Activated B cell treated with CpG ODN at 0.5 μM for 24 hours (primary cell): ENCODE measurements around the gene PRMT5. TPM values are rescaled to one million over a fixed set of nuclear protein-coding genes. Genes with fewer than 3 reads are reported as not detected.

Experiments used
- ATAC-seq: fragments of 200-7000 bp; cut with Tn5 transposase; one replicate; pipeline ENCODE4 v1.10.0; 2021; ENCODE audit warnings: low read depth, mild to moderate bottlenecking, moderate library complexity
- CTCF ChIA-PET: fragments of 350-600 bp; sonication (Branson Sonifier 250); formaldehyde crosslinking; loops from one replicate; lab custom pipeline; 2021; ENCODE audit warnings: antibody characterized with exemption; lab: Charles Lee
- POLR2A ChIA-PET: fragments of 350-600 bp; sonication (Branson Sonifier 250); formaldehyde crosslinking; loops from one replicate; lab custom pipeline; 2021; ENCODE audit warnings: antibody characterized with exemption; lab: Charles Lee
- DNase-seq: peaks from one replicate; pipeline ENCODE4 v3.0.0; 2022
- H3K27ac Mint-ChIP-seq: one replicate; pipeline ENCODE4 v1.8.0; 2020; ENCODE audit warnings: mixed read lengths
- H3K27me3 Mint-ChIP-seq: one replicate; pipeline ENCODE4 v1.8.0; 2021; ENCODE audit warnings: mixed read lengths
- H3K36me3 Mint-ChIP-seq: one replicate; pipeline ENCODE4 v1.8.0; 2021; ENCODE audit warnings: low read depth, mixed read lengths
- H3K4me1 Mint-ChIP-seq: one replicate; pipeline ENCODE4 v1.8.0; 2021; ENCODE audit warnings: mixed read lengths
- H3K4me3 Mint-ChIP-seq: one replicate; pipeline ENCODE4 v1.8.0; 2020; ENCODE audit warnings: mild to moderate bottlenecking, mixed read lengths
- H3K9me3 Mint-ChIP-seq: one replicate; pipeline ENCODE4 v1.8.0; 2020; ENCODE audit warnings: mixed read lengths
- intact Hi-C: fragments of 100-400 bp; cut with micrococcal nuclease; formaldehyde crosslinking; loops from one replicate; pipeline ENCODE4 v1.15.1; 2024
- total RNA-seq: library from RNA; stranded (reverse); gene quantifications from 2 replicates; pipeline ENCODE4 v1.2.3, GENCODE V29; 2022
- TF ChIP-seq, protein P1 (sequence below): fragments of 200-600 bp; IDR thresholded peaks from one replicate; pipeline ENCODE4 v1.8.0; 2022; ENCODE audit warnings: antibody characterized with exemption, mild to moderate bottlenecking

PRMT5 gene
- total RNA-seq, 1 donor from 2014 or later = 75.3 TPM

DNA sequence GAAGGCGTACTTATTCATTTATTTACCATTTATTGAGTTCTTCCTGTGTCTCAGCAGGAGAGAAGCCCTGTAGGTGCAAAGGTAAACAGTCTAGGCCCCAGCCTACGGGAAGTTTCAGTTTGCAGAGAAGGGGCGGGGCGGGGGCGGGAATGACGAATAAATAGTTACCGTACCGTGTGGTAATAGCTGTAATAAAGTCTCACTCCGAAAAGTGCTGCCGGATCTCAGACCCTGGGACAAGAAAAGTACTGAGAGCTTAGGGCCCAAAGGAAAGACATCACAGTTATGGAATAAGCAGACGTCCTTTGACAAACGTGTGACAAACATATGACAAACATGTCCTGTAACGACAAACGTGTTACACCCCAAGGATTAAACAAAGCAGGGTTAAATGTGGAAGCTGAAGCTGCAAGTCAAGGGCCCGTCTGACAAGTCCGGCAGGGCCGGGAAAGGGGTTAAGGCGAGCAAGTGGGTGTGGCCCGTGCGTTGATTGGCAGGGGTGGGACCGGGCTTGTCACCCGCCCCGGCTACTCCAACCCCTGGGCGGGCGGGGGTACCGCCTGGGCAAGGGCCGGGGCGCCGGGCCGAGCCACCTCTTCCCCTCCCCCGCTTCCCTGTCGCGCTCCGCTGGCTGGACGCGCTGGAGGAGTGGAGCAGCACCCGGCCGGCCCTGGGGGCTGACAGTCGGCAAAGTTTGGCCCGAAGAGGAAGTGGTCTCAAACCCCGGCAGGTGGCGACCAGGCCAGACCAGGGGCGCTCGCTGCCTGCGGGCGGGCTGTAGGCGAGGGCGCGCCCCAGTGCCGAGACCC lies 57.7 kb downstream of the PRMT5 start, which contains the start of gene LRP10:
Gene LRP10, plus strand, starts transcription at position 517 of the 809 bp plus-strand sequence. CDS start 564 bp downstream, outside the sequence.
- H3K9me3 Mint-ChIP-seq = no peaks in the 10 kb centered on the region
- ATAC-seq = peak; percentile 85

DNA sequence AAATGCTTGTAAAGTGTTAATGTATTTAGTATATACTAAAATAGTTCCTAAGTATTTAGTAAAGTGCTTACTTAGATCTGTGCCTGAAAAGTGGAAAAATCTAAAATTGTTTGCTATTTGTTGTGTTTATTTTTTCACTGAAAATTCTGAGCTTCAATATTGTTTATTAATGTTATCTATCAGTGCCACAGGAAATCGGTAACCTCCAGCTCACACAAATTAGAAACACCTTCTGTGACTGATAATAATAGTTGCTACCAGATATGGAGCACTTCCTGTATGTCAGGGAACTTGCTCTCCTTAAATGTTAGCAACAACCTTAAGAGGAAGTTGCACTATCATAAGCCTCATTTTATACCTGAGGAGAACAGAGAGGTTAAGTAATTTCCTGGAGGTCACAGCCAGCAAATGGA lies 58.4 kb downstream of the PRMT5 start:
- intact Hi-C loops = loop anchor here (1.0 to 5.0 kb wide), 7 partner anchors 18 to 301 kb away; partner anchors contain the start of genes CDH24, DAD1, MRPL52 and PRMT5
- Mint-ChIP-seq H3K9me3 (no peaks in the 10 kb centered on the region), H3K4me1 (peaks cover 33% of the 10 kb centered on the region), H3K4me3 (peak overlapping the region; percentile 86), H3K27ac (peak overlapping the region; percentile 92), H3K36me3 (peaks cover 31% of the 10 kb centered on the region), H3K27me3 (no peaks in the 10 kb centered on the region)
- no peak for DNase-seq
- TF ChIP-seq, protein P1, sequence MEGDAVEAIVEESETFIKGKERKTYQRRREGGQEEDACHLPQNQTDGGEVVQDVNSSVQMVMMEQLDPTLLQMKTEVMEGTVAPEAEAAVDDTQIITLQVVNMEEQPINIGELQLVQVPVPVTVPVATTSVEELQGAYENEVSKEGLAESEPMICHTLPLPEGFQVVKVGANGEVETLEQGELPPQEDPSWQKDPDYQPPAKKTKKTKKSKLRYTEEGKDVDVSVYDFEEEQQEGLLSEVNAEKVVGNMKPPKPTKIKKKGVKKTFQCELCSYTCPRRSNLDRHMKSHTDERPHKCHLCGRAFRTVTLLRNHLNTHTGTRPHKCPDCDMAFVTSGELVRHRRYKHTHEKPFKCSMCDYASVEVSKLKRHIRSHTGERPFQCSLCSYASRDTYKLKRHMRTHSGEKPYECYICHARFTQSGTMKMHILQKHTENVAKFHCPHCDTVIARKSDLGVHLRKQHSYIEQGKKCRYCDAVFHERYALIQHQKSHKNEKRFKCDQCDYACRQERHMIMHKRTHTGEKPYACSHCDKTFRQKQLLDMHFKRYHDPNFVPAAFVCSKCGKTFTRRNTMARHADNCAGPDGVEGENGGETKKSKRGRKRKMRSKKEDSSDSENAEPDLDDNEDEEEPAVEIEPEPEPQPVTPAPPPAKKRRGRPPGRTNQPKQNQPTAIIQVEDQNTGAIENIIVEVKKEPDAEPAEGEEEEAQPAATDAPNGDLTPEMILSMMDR = no peak
- ChIA-PET CTCF (interaction anchor here (1.4 to 5.1 kb wide), 7 partner anchors 14 to 301 kb away, joined by 4 to 103 read pairs (median 15); partner anchors contain the start of genes AJUBA and REM2), POLR2A (interaction anchor here (0.6 to 4.7 kb wide), 29 partner anchors 9 to 492 kb away, joined by 3 to 140 read pairs (median 6); partner anchors contain the start of genes DAD1, HAUS4, MRPL52 and OXA1L)
- peak; percentile 42 for ATAC-seq

More for the DNA sequence above, 57.7 kb downstream of the PRMT5 start, which contains the start of gene LRP10:
- TF ChIP-seq, protein P1 = no peak
- no peaks in the 10 kb centered on the region for H3K27me3 Mint-ChIP-seq
- peak; percentile 81 for DNase-seq
- POLR2A ChIA-PET = interaction anchor here (0.5 to 4.7 kb wide), 33 partner anchors 9 to 493 kb away, joined by 3 to 140 read pairs (median 5); partner anchors contain the start of genes ACIN1, C14orf119, DAD1 and HAUS4
- CTCF ChIA-PET = interaction anchor here (0.9 to 5.1 kb wide), 13 partner anchors 9 to 304 kb away, joined by 3 to 103 read pairs (median 5); partner anchors contain the start of genes AJUBA and REM2
- H3K4me1 Mint-ChIP-seq = peaks cover 33% of the 10 kb centered on the region
- H3K4me3 Mint-ChIP-seq = peak within 1 kb of the TSS; percentile 89
- peaks cover 37% of the 10 kb centered on the region for H3K36me3 Mint-ChIP-seq
- intact Hi-C loops = loop anchor here (1.0 to 5.0 kb wide), 11 partner anchors 16 to 301 kb away; partner anchors contain the start of genes CDH24, DAD1, HAUS4 and MRPL52
- peak within 1 kb of the TSS; percentile 92 for H3K27ac Mint-ChIP-seq

Other genes with a start within 250 kb of the PRMT5 start
- 174 and 190 TPM in 2 replicates for gene OXA1L, start 162.7 kb downstream of the PRMT5 start, total RNA-seq
- 30.8 and 33.7 TPM in 2 replicates for gene SLC7A7, start 113.9 kb downstream of the PRMT5 start, total RNA-seq
- gene MRPL52, start 99.5 kb downstream of the PRMT5 start, total RNA-seq = 142 and 150 TPM in 2 replicates
- gene MMP14, start 92.8 kb downstream of the PRMT5 start, total RNA-seq = 3.4 and 4.1 TPM in 2 replicates
- 83.2 and 83.3 TPM in 2 replicates for gene LRP10, start 57.6 kb downstream of the PRMT5 start, total RNA-seq
- gene REM2, start 46.2 kb downstream of the PRMT5 start, total RNA-seq = 0.71 and 1.4 TPM in 2 replicates
- gene RBM23, start 10.2 kb downstream of the PRMT5 start, total RNA-seq = 130 and 131 TPM in 2 replicates
- 28.4 and 33.2 TPM in 2 replicates for gene HAUS4, start 27.7 kb upstream of the PRMT5 start, total RNA-seq
- 0.29 and 0.67 TPM in 2 replicates for gene AJUBA, start 53.2 kb upstream of the PRMT5 start, total RNA-seq
- 13.5 and 14.0 TPM in 2 replicates for gene C14orf93, start 80.8 kb upstream of the PRMT5 start, total RNA-seq
- 53.3 and 67.5 TPM in 2 replicates for gene PSMB5, start 105.5 kb upstream of the PRMT5 start, total RNA-seq
- not detected in 2 replicates for gene PSMB11, start 112.8 kb upstream of the PRMT5 start, total RNA-seq
- 0.73 and 1.3 TPM in 2 replicates for gene CDH24, start 128.1 kb upstream of the PRMT5 start, total RNA-seq
- 238 and 263 TPM in 2 replicates for gene ACIN1, start 165.8 kb upstream of the PRMT5 start, total RNA-seq
- gene C14orf119, start 166.1 kb upstream of the PRMT5 start, total RNA-seq = 35.3 and 36.0 TPM in 2 replicates
- not detected in 2 replicates for gene CIROP, start 175.6 kb upstream of the PRMT5 start, total RNA-seq
- gene CEBPE, start 189.9 kb upstream of the PRMT5 start, total RNA-seq = 0.17 and 0.20 TPM in 2 replicates